Activated CD8-positive, alpha-beta T cell treated with anti-CD3 and anti-CD28 coated beads for 36 hours (primary cell): ENCODE measurements around the gene ARIH2. TPM values are rescaled to one million over a fixed set of nuclear protein-coding genes. Genes with fewer than 3 reads are reported as not detected.
"Not testable (repeated sequence)": the region's sequence is repeated elsewhere in the genome, so short reads cannot be mapped to it uniquely, and the experiment has no call there.

ENCODE experiments used
- ATAC-seq: fragments of 200-7000 bp; cut with Tn5 transposase; one replicate; pipeline ENCODE4 v1.10.0; 2021; ENCODE audit warnings: mild to moderate bottlenecking, moderate library complexity
- CTCF ChIA-PET: fragments of 350-600 bp; sonication (Branson Sonifier 250); formaldehyde crosslinking; loops from one replicate; lab custom pipeline; 2021; ENCODE audit warnings: antibody characterized with exemption; lab: Charles Lee
- POLR2A ChIA-PET: fragments of 350-600 bp; sonication (Branson Sonifier 250); formaldehyde crosslinking; loops from one replicate; lab custom pipeline; 2021; ENCODE audit warnings: antibody characterized with exemption; lab: Charles Lee
- DNase-seq: peaks from one replicate; pipeline ENCODE4 v3.0.0-alpha.2; 2020
- H3K27ac Mint-ChIP-seq: one replicate; pipeline ENCODE4 v1.8.0; 2021; ENCODE audit warnings: mild to moderate bottlenecking, mixed read lengths
- H3K27me3 Mint-ChIP-seq: one replicate; pipeline ENCODE4 v1.8.0; 2021; ENCODE audit warnings: mixed read lengths
- H3K36me3 Mint-ChIP-seq: one replicate; pipeline ENCODE4 v1.8.0; 2021; ENCODE audit warnings: low read depth, mixed read lengths
- H3K4me1 Mint-ChIP-seq: one replicate; pipeline ENCODE4 v1.8.0; 2021; ENCODE audit warnings: low read depth, mixed read lengths
- H3K4me3 Mint-ChIP-seq: one replicate; pipeline ENCODE4 v1.8.0; 2021; ENCODE audit warnings: mild to moderate bottlenecking, moderate library complexity, mixed read lengths
- H3K9me3 Mint-ChIP-seq: one replicate; pipeline ENCODE4 v1.8.0; 2021; ENCODE audit warnings: mixed read lengths
- intact Hi-C: fragments of 100-400 bp; cut with micrococcal nuclease; formaldehyde crosslinking; loops from one replicate; pipeline ENCODE4 v1.10.0; 2022
- total RNA-seq, 2 experiments: library from RNA; stranded (reverse); gene quantifications; one replicate each; pipeline ENCODE4 v1.2.3, GENCODE V29; 2021
- TF ChIP-seq, protein P1 (sequence below): fragments of 200-600 bp; IDR thresholded peaks from one replicate; pipeline ENCODE4 v1.8.0; 2022; ENCODE audit warnings: antibody characterized with exemption, mild to moderate bottlenecking

The ARIH2 gene
- total RNA-seq, 2 experiments from 2014 or later = 98.2 to 115 TPM

GRCh38 chr3:48899273-48899672, 19.4 kb upstream of the ARIH2 start:
- DNase-seq (peak; percentile 35), ATAC-seq (peak; percentile 35)
- Mint-ChIP-seq H3K27ac (peak overlapping the region; percentile 96), H3K4me1 (peaks cover 32% of the 10 kb centered on the region), H3K27me3 (no peaks in the 10 kb centered on the region), H3K9me3 (no peaks in the 10 kb centered on the region), H3K36me3 (no peaks in the 10 kb centered on the region), H3K4me3 (peak overlapping the region; percentile 79)
- TF ChIP-seq, protein P1, sequence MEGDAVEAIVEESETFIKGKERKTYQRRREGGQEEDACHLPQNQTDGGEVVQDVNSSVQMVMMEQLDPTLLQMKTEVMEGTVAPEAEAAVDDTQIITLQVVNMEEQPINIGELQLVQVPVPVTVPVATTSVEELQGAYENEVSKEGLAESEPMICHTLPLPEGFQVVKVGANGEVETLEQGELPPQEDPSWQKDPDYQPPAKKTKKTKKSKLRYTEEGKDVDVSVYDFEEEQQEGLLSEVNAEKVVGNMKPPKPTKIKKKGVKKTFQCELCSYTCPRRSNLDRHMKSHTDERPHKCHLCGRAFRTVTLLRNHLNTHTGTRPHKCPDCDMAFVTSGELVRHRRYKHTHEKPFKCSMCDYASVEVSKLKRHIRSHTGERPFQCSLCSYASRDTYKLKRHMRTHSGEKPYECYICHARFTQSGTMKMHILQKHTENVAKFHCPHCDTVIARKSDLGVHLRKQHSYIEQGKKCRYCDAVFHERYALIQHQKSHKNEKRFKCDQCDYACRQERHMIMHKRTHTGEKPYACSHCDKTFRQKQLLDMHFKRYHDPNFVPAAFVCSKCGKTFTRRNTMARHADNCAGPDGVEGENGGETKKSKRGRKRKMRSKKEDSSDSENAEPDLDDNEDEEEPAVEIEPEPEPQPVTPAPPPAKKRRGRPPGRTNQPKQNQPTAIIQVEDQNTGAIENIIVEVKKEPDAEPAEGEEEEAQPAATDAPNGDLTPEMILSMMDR = no peak
- CTCF ChIA-PET = interaction anchor here (0.9 to 2.5 kb wide), 3 partner anchors 14 to 51 kb away, joined by 4 to 13 read pairs (median 4); partner anchors contain the start of genes ARIH2 and PRKAR2A
- POLR2A ChIA-PET = interaction anchor here (0.9 to 2.5 kb wide), 8 partner anchors 11 to 108 kb away, joined by 3 to 28 read pairs (median 4); partner anchors contain the start of genes ARIH2 and WDR6
- intact Hi-C loops = no loop called here

- H3K9me3 Mint-ChIP-seq, H3K4me3 Mint-ChIP-seq, CTCF ChIA-PET, intact Hi-C loops, DNase-seq, ATAC-seq, H3K4me1 Mint-ChIP-seq, H3K27ac Mint-ChIP-seq, H3K36me3 Mint-ChIP-seq, H3K27me3 Mint-ChIP-seq, POLR2A ChIA-PET: not testable (repeated sequence)
Observed at GRCh38 chr3:48907026-48907425, 11.6 kb upstream of the ARIH2 start.

- DNase-seq = peak; percentile 55
- Mint-ChIP-seq H3K4me3 (no peak overlapping the region), H3K27me3 (no peaks in the 10 kb centered on the region), H3K4me1 (peaks cover 18% of the 10 kb centered on the region), H3K36me3 (peaks cover 9% of the 10 kb centered on the region), H3K9me3 (no peaks in the 10 kb centered on the region), H3K27ac (peak overlapping the region; percentile 76)
- no peak for ATAC-seq
- ChIA-PET CTCF (no interaction called here), POLR2A (interaction anchor here (1.1 to 1.6 kb wide), 2 partner anchors 17 to 106 kb away, joined by 5 read pairs; partner anchors contain the start of genes NDUFAF3 and SLC25A20)
- intact Hi-C loops = no loop called here
- TF ChIP-seq, protein P1 = no peak
Observed at GRCh38 chr3:48915296-48915695, 3.3 kb upstream of the ARIH2 start.

DNA sequence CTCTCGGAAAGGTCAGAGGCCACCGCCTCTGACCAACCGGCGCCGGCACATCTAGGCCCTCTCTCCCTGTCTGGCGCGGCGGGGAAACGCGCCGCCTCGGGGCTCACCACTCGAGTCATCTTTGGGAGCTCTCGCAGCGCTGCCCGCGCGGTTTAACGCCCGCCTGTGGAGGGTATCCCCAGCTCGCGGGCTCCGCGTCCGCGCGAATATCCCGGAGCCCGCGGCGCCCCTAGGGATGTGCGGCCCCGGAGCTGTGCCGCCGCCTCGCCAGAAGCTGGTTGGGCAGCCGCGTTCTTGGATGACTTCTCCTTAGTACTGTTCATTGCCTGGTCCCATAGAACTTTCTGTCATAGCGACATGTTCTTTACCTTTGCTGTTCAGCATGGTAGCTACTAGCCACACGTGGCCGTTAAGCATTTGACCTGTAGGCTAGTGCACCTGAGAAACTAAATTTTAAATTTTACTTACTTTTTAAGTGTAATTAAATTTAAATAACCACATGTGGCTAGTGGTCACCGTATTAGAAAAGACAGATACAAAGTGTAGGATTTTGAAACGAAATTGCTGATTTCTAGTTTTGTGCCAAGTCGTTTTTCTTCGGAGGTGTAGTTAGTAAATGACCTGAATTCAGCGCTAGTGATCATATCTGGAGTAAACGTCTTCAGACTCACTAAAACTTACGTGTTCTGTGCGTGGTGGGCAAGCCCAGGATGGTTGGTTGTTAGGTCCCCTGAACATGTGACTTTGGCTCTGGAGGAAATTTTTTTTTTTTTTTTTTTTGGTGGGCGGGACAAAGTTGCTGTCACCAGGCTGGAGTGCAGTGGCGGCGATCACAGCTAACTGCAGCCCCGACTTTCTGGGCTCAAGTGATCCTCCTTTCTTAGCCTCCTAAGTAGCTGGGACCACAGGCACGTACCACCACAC, 835 bp downstream of the ARIH2 start:
- TF ChIP-seq, protein P1 = no peak
- CTCF ChIA-PET = interaction anchor here (0.8 to 2.4 kb wide), 8 partner anchors 9 to 106 kb away, joined by 3 to 13 read pairs (median 4); partner anchors contain the start of gene SLC25A20
- peak overlapping the region; percentile 99 for H3K27ac Mint-ChIP-seq
- peak overlapping the region; percentile 90 for H3K4me3 Mint-ChIP-seq
- DNase-seq (peak; percentile 81), ATAC-seq (peak; percentile 43)
- POLR2A ChIA-PET = interaction anchor here (0.7 to 3.2 kb wide), 24 partner anchors 10 to 619 kb away, joined by 3 to 35 read pairs (median 4); partner anchors contain the start of genes CELSR3, IMPDH2, NDUFAF3 and NME6
- H3K4me1 Mint-ChIP-seq = peaks cover 26% of the 10 kb centered on the region
- peaks cover 20% of the 10 kb centered on the region for H3K36me3 Mint-ChIP-seq
- intact Hi-C loops = no loop called here
- no peaks in the 10 kb centered on the region for H3K9me3 Mint-ChIP-seq
- no peaks in the 10 kb centered on the region for H3K27me3 Mint-ChIP-seq

- ATAC-seq (peak; percentile 55), DNase-seq (peak; percentile 53)
- no peaks in the 10 kb centered on the region for H3K27me3 Mint-ChIP-seq
- TF ChIP-seq, protein P1 = no peak
- ChIA-PET CTCF (interaction anchor here (0.9 to 1.1 kb wide), 2 partner anchors 21 to 62 kb away, joined by 3 read pairs; no protein-coding TSS in a partner anchor), POLR2A (interaction anchor here (4.7 kb wide), 1 partner anchor 8 kb away, joined by 35 read pairs; the partner anchor contains the start of gene ARIH2)
- H3K36me3 Mint-ChIP-seq = peaks cover 61% of the 10 kb centered on the region
- H3K27ac Mint-ChIP-seq = peak overlapping the region; percentile 58
- H3K4me3 Mint-ChIP-seq = no peak overlapping the region
- peaks cover 61% of the 10 kb centered on the region for H3K4me1 Mint-ChIP-seq
- intact Hi-C loops = no loop called here
- no peaks in the 10 kb centered on the region for H3K9me3 Mint-ChIP-seq
Observed at GRCh38 chr3:48926425-48927392, 8.1 kb downstream of the ARIH2 start.
